ENCODE results near the gene RELA.

DNA sequence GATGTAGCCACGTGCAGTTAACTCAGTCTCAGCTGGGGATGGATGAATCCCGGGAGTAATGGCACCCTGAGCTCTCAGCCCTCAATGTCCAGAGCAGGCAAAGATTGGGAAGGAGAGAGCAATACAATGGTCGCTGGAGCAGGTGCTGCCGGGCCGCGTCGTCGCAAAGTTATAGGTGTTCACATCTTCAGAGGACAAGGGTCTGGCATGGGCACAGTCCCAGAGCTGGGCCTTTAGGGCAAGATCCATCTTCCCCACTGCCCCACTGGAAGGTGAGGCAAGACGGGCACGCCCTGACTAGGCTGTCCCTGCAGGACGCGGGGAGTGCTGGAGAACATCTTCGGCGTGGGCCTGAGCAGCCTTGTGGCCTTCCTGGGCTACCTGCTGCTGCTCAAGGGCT lies 39.5 kb downstream of the RELA start:
- TF ChIP-seq, protein P1, sequence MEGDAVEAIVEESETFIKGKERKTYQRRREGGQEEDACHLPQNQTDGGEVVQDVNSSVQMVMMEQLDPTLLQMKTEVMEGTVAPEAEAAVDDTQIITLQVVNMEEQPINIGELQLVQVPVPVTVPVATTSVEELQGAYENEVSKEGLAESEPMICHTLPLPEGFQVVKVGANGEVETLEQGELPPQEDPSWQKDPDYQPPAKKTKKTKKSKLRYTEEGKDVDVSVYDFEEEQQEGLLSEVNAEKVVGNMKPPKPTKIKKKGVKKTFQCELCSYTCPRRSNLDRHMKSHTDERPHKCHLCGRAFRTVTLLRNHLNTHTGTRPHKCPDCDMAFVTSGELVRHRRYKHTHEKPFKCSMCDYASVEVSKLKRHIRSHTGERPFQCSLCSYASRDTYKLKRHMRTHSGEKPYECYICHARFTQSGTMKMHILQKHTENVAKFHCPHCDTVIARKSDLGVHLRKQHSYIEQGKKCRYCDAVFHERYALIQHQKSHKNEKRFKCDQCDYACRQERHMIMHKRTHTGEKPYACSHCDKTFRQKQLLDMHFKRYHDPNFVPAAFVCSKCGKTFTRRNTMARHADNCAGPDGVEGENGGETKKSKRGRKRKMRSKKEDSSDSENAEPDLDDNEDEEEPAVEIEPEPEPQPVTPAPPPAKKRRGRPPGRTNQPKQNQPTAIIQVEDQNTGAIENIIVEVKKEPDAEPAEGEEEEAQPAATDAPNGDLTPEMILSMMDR (conservative IDR thresholded peaks at IDR 0.05; ENCODE audit: low read length) = no peak
- TF ChIP-seq EZH2phosphoT487 (IDR thresholded peaks at IDR 0.05; ENCODE audit: borderline replicate concordance, low read depth, low read length) = no peak

Data from OCI-LY7 (cell line).